Common myeloid progenitor, CD34-positive (primary cell): ENCODE data around the gene GLYAT.

Experiments
- CTCF ChIA-PET: fragments of 350-600 bp; sonication (Branson Sonifier 250); formaldehyde crosslinking; loops from one replicate; lab custom pipeline; 2021; ENCODE audit warnings: antibody characterized with exemption; lab: Charles Lee
- POLR2A ChIA-PET: fragments of 350-600 bp; sonication (Branson Sonifier 250); formaldehyde crosslinking; loops from one replicate; lab custom pipeline; 2021; ENCODE audit warnings: antibody characterized with exemption; lab: Charles Lee
- DNase-seq, 3 donors: peaks; one replicate each; pipeline versions ENCODE4 v3.0.0 to v3.0.0-alpha.2; 2013
- H3K27ac ChIP-seq, 2 experiments: 1 replicate in 1 of 2; 2 replicates in 1 of 2; pipeline ENCODE4 v1.7.0; 2013; ENCODE audit warnings: inconsistent platforms in 2 of 2, low read length in 2 of 2, mild to moderate bottlenecking in 2 of 2, low read depth in 1 of 2, moderate library complexity in 1 of 2; ENCODE audit not compliant: severe bottlenecking in 2 of 2, insufficient read depth in 1 of 2, poor library complexity in 1 of 2
- H3K27me3 ChIP-seq, 5 experiments: replicated peaks in 2 of 5; 1 replicate in 3 of 5; 2 replicates in 2 of 5; pipeline versions ENCODE4 v1.6.1 to v1.7.0; 2013; ENCODE audit warnings: low read length in 4 of 5, mild to moderate bottlenecking in 2 of 5, moderate library complexity in 2 of 5, inconsistent platforms in 1 of 5; ENCODE audit not compliant: insufficient read depth in 5 of 5, control insufficient read depth in 4 of 5
- H3K36me3 ChIP-seq, 4 experiments: 1 replicate in 2 of 4; 2 replicates in 2 of 4; pipeline versions ENCODE4 v1.6.1 to v1.7.0; 2013; ENCODE audit warnings: low read length in 3 of 4, control low read depth in 1 of 4, mild to moderate bottlenecking in 1 of 4; ENCODE audit not compliant: control insufficient read depth in 4 of 4, insufficient read depth in 4 of 4
- H3K4me1 ChIP-seq, 4 experiments: 1 replicate in 3 of 4; 2 replicates in 1 of 4; pipeline versions ENCODE4 v1.6.1 to v1.7.1; 2013; ENCODE audit warnings: low read length in 3 of 4, mild to moderate bottlenecking in 3 of 4, control low read depth in 1 of 4, inconsistent platforms in 1 of 4, moderate library complexity in 1 of 4; ENCODE audit not compliant: control insufficient read depth in 4 of 4, insufficient read depth in 4 of 4; ENCODE audit errors: control extremely low read depth in 1 of 4
- H3K4me3 ChIP-seq, 7 experiments: 1 replicate in 4 of 7; 2 replicates in 3 of 7; pipeline versions ENCODE4 v1.5.1 to v1.7.0; 2013; ENCODE audit warnings: mild to moderate bottlenecking in 7 of 7, low read length in 6 of 7, moderate library complexity in 6 of 7, inconsistent platforms in 2 of 7, low read depth in 2 of 7, control low read depth in 1 of 7; ENCODE audit not compliant: insufficient read depth in 4 of 7, control insufficient read depth in 1 of 7; ENCODE audit errors: extremely low read depth in 1 of 7
- H3K9me3 ChIP-seq, 5 experiments: 1 replicate in 4 of 5; 2 replicates in 1 of 5; pipeline versions ENCODE4 v1.6.1 to v1.7.1; 2013; ENCODE audit warnings: low read length in 4 of 5, mild to moderate bottlenecking in 2 of 5, inconsistent platforms in 1 of 5, low read depth in 1 of 5, moderate library complexity in 1 of 5; ENCODE audit not compliant: control insufficient read depth in 4 of 5, insufficient read depth in 2 of 5; ENCODE audit errors: control extremely low read depth in 1 of 5
- WGBS: methylation state at CpG from one replicate; pipeline ENCODE4 v1.1.5; 2013; ENCODE audit not compliant: insufficient coverage; 5-methylcytosine and 5-hydroxymethylcytosine counted together

GLYAT gene

GRCh38 chr11:58744988-58745704 is 13.4 kb upstream of the GLYAT start:
- DNase-seq, result no peak
- H3K4me3 ChIP-seq, result no peak overlapping the region
- H3K27me3 ChIP-seq, result peaks cover 0 to 2% (median 0%) of the 10 kb centered on the region in 5 experiments
- no peaks in the 10 kb centered on the region for H3K36me3 ChIP-seq
- CTCF ChIA-PET, result interaction anchor here (0.8 kb wide), 1 partner anchor 8 kb away, joined by 3 read pairs; no protein-coding TSS in a partner anchor
- POLR2A ChIA-PET, result no interaction called here
- peaks cover 0 to 4% (median 0%) of the 10 kb centered on the region in 4 experiments for H3K4me1 ChIP-seq
- H3K9me3 ChIP-seq, result peaks cover 0 to 33% (median 9%) of the 10 kb centered on the region in 5 experiments
- no peak overlapping the region for H3K27ac ChIP-seq

DNA sequence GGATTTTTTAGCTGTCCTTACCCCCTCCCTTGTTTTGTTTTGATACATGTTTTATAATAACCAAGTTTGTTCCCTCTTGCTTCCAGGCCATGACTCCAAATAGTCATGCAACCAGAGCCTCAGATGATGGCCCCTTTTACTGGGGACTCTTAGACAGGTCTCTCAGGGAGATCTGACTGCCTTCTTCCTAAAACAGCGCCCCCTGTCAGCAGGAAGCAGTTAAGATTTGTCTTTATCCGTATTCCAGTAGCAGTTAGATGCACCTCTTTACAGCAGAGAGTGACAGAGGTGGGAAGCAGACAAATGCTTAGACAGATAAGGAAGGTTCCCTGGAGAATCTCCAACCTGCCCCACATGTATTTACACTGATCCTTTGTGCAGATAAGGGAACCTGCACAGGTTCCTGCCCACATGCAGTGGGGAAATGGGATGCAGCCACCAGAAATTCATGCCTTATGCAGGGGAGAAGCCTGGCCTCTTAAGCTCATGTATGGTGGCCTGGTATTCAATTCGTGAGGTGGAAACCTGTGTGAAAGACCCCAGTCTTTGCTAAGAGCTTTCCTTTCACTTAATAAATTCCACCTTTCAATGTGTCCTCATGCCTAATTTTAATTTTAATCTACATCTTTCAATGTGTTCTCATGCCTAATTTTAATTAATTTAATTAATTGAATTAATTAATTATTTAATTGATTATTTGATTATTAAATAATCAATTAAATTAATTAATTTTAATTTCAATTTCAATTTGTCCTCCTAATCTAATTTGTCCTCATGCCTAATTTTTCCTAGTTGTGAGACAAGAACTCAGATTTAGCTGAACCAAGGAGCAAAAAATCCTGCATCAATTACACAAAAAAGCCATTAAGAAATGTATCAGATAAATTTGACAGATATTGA is 11.5 kb upstream of the GLYAT start:
- no peak overlapping the region for H3K4me3 ChIP-seq

DNA sequence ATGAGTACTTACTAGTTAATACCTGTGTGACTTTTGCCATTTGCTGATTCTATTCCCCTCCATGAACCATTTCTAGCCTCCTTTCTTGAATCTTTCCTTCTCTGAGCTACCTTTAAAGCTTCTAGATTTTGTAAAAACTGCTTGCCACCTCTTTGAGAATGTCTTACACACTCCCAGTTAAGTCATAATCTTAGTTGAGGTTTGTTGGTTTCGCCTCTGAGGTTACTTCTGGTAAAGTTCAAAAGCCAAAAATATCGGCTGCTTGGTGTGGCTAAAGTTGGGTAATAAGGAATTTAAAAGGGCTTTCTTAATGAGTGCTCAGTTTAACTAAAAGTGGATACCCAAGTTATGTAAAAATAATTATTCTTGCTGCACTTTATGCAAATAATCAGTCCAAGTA is 10.4 kb upstream of the GLYAT start:
- ChIA-PET CTCF (no interaction called here), POLR2A (no interaction called here)
- H3K4me1 ChIP-seq, result peaks cover 0 to 4% (median 0%) of the 10 kb centered on the region in 4 experiments
- H3K36me3 ChIP-seq, result no peaks in the 10 kb centered on the region
- no peak overlapping the region for H3K27ac ChIP-seq
- WGBS, result no CpG with 5 or more reads among the region's 2 CpGs
- peaks cover 0 to 37% (median 9%) of the 10 kb centered on the region in 5 experiments for H3K9me3 ChIP-seq
- H3K27me3 ChIP-seq, result no peaks in the 10 kb centered on the region
- DNase-seq, result no peak
- no peak overlapping the region for H3K4me3 ChIP-seq

More for the DNA sequence above, 11.5 kb upstream of the GLYAT start:
- no peak for DNase-seq
- Histone ChIP-seq H3K27me3 (no peaks in the 10 kb centered on the region), H3K4me1 (peaks cover 0 to 4% (median 0%) of the 10 kb centered on the region in 4 experiments), H3K9me3 (peaks cover 0 to 37% (median 9%) of the 10 kb centered on the region in 5 experiments), H3K36me3 (no peaks in the 10 kb centered on the region), H3K27ac (no peak overlapping the region)
- WGBS, result 58% methylated on average over 3 of the region's 3 CpGs
- CTCF ChIA-PET, result no interaction called here
- POLR2A ChIA-PET, result no interaction called here

GRCh38 chr11:58741127-58741526 is 9.4 kb upstream of the GLYAT start:
- DNase-seq, result no peak
- Histone ChIP-seq H3K27me3 (no peaks in the 10 kb centered on the region), H3K27ac (no peak overlapping the region), H3K4me1 (peaks cover 0 to 4% (median 0%) of the 10 kb centered on the region in 4 experiments), H3K4me3 (no peak overlapping the region), H3K9me3 (peaks cover 0 to 37% (median 9%) of the 10 kb centered on the region in 5 experiments), H3K36me3 (no peaks in the 10 kb centered on the region)
- CTCF ChIA-PET, result no interaction called here
- POLR2A ChIA-PET, result no interaction called here
- no CpG with 5 or more reads among the region's 1 CpG for WGBS

DNA sequence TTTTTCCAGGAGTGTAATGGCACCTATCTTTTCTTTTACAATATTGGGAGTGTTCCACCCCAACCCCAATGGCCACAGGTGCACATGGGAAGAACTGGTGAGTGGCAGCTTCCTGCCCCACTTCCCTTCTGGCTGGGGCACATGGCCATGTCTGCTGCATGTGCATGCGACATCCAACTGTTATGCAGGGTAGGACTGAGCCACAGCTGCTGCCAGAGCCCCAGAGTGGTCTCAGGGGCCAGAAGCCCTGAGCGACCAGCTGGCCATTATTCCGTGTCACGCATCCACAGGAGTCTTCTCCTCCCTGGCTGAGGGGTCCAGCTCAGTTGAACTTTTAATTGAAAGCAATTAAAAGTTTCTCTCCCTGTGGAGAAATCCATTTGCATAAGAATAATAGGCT is 8.7 kb upstream of the GLYAT start:
- ChIA-PET CTCF (no interaction called here), POLR2A (interaction anchor here (0.6 kb wide), 1 partner anchor 834 kb away, joined by 3 read pairs; no protein-coding TSS in a partner anchor)
- 92% methylated on average over 4 of the region's 4 CpGs for WGBS
- Histone ChIP-seq H3K9me3 (peaks cover 0 to 33% (median 6%) of the 10 kb centered on the region in 5 experiments), H3K27ac (no peak overlapping the region), H3K36me3 (no peaks in the 10 kb centered on the region), H3K4me3 (peak overlapping the region in 1 of 7 experiments; percentile 15), H3K27me3 (no peaks in the 10 kb centered on the region), H3K4me1 (peaks cover 0 to 4% (median 0%) of the 10 kb centered on the region in 4 experiments)
- DNase-seq, result no peak

GRCh38 chr11:58739725-58740430 is 8.1 kb upstream of the GLYAT start:
- 56% methylated on average over 2 of the region's 3 CpGs for WGBS
- ChIA-PET POLR2A (interaction anchor here (0.6 kb wide), 1 partner anchor 833 kb away, joined by 3 read pairs; no protein-coding TSS in a partner anchor), CTCF (no interaction called here)
- peak overlapping the region in 1 of 7 experiments; percentile 10 for H3K4me3 ChIP-seq
- peaks cover 0 to 28% (median 6%) of the 10 kb centered on the region in 5 experiments for H3K9me3 ChIP-seq
- DNase-seq, result peak in 2 of 3 donors; percentile 21 to 50
- no peaks in the 10 kb centered on the region for H3K27me3 ChIP-seq
- peaks cover 0 to 4% (median 0%) of the 10 kb centered on the region in 4 experiments for H3K4me1 ChIP-seq
- H3K36me3 ChIP-seq, result no peaks in the 10 kb centered on the region
- H3K27ac ChIP-seq, result no peak overlapping the region
